Small intestine (tissue), 7 donors: Measurements from ENCODE around the gene KLHL30. TPM values are rescaled to one million over a fixed set of nuclear protein-coding genes. Genes with fewer than 3 reads are reported as not detected.

Experiments used
- DNase-seq, 2 donors: peaks; one replicate each; pipeline versions ENCODE4 v3.0.0 to v3.0.0-alpha.2; 2013
- FAIRE-seq: peaks from 2 replicates; lab custom pipeline; 2012; peaks lifted over from hg19 to GRCh38; lab: Jason Lieb, UNC
- H3K27ac ChIP-seq, 3 donors: one replicate each; pipeline ENCODE4 v1.5.1; 2013; ENCODE audit warnings: low read length in 2 of 3, mild to moderate bottlenecking in 2 of 3, control low read depth in 1 of 3, inconsistent platforms in 1 of 3, low read depth in 1 of 3, moderate library complexity in 1 of 3
- H3K27me3 ChIP-seq, 3 donors: one replicate each; pipeline ENCODE4 v1.6.1; 2013; ENCODE audit warnings: low read length in 3 of 3, inconsistent platforms in 1 of 3; ENCODE audit not compliant: control insufficient read depth in 3 of 3, insufficient read depth in 3 of 3
- H3K36me3 ChIP-seq, 3 donors: one replicate each; pipeline ENCODE4 v1.6.1; 2013; ENCODE audit warnings: low read length in 3 of 3, inconsistent platforms in 1 of 3, low read depth in 1 of 3, mild to moderate bottlenecking in 1 of 3, moderate library complexity in 1 of 3; ENCODE audit not compliant: control insufficient read depth in 3 of 3, insufficient read depth in 2 of 3
- H3K4me1 ChIP-seq, 3 donors: one replicate each; pipeline ENCODE4 v1.6.1; 2013; ENCODE audit warnings: low read length in 2 of 3, inconsistent platforms in 1 of 3, low read depth in 1 of 3, mild to moderate bottlenecking in 1 of 3, moderate library complexity in 1 of 3; ENCODE audit not compliant: control insufficient read depth in 3 of 3, insufficient read depth in 2 of 3
- H3K4me3 ChIP-seq, 3 donors: one replicate each; pipeline ENCODE4 v1.5.1; 2013; ENCODE audit warnings: low read length in 3 of 3, control low read depth in 1 of 3, inconsistent platforms in 1 of 3, low read depth in 1 of 3, mild to moderate bottlenecking in 1 of 3, moderate library complexity in 1 of 3
- H3K9me3 ChIP-seq, 2 donors: one replicate each; pipeline ENCODE4 v1.6.1; 2013; ENCODE audit warnings: low read depth in 1 of 2, low read length in 1 of 2; ENCODE audit not compliant: control insufficient read depth in 2 of 2, insufficient read depth in 1 of 2
- WGBS, 3 donors: extraction: QIAGEN DNeasy Blood & Tissue Kit; methylation state at CpG; one replicate each; pipeline ENCODE4 v1.1.7; 2013; 5-methylcytosine and 5-hydroxymethylcytosine counted together
- polyA plus RNA-seq, 4 donors: library from polyadenylated mRNA; stranded (reverse) in 3 of 4; unstranded in 1 of 4; fragments of 200-250 nt in 3 of 4; fragments of 120-200 nt in 1 of 4; gene quantifications; one replicate each; pipeline versions ENCODE4 v1.2.1 to v1.2.3, GENCODE V29; 2013
- donor health status: healthy with polysubstance abuse.
- donor health status: control.
- donor health status: control.
- donor health status: Bipolar disorder and iron deficiency.
- donor health status: healthy.

The KLHL30 gene
- polyA plus RNA-seq, 4 donors: 0.07 to 0.39 TPM; not detected in 2

GRCh38 chr2:238106339-238106697, 32.1 kb upstream of the KLHL30 start:
- 59 to 81% (median 79%) methylated on average over 8 to 13 of the region's 13 CpGs for WGBS, 3 donors
- no peak overlapping the region for H3K27ac ChIP-seq
- H3K4me1 ChIP-seq: no peaks in the 10 kb centered on the region
- H3K36me3 ChIP-seq: no peaks in the 10 kb centered on the region
- FAIRE-seq: no peak
- DNase-seq: no peak
- H3K27me3 ChIP-seq: no peaks in the 10 kb centered on the region
- peaks cover 0 to 5% of the 10 kb centered on the region in 2 donors for H3K9me3 ChIP-seq
- H3K4me3 ChIP-seq: no peak overlapping the region

- WGBS, 3 donors: 64 to 75% (median 68%) methylated on average over 28 of the region's 28 CpGs
- peaks cover 0 to 6% of the 10 kb centered on the region in 2 donors for H3K9me3 ChIP-seq
- H3K4me3 ChIP-seq: no peak overlapping the region
- no peaks in the 10 kb centered on the region for H3K4me1 ChIP-seq
- H3K27ac ChIP-seq: no peak overlapping the region
- FAIRE-seq (no peak), DNase-seq (no peak)
- no peaks in the 10 kb centered on the region for H3K36me3 ChIP-seq
- no peaks in the 10 kb centered on the region for H3K27me3 ChIP-seq
Observed at GRCh38 chr2:238106698-238107524, 31.6 kb upstream of the KLHL30 start.

DNA sequence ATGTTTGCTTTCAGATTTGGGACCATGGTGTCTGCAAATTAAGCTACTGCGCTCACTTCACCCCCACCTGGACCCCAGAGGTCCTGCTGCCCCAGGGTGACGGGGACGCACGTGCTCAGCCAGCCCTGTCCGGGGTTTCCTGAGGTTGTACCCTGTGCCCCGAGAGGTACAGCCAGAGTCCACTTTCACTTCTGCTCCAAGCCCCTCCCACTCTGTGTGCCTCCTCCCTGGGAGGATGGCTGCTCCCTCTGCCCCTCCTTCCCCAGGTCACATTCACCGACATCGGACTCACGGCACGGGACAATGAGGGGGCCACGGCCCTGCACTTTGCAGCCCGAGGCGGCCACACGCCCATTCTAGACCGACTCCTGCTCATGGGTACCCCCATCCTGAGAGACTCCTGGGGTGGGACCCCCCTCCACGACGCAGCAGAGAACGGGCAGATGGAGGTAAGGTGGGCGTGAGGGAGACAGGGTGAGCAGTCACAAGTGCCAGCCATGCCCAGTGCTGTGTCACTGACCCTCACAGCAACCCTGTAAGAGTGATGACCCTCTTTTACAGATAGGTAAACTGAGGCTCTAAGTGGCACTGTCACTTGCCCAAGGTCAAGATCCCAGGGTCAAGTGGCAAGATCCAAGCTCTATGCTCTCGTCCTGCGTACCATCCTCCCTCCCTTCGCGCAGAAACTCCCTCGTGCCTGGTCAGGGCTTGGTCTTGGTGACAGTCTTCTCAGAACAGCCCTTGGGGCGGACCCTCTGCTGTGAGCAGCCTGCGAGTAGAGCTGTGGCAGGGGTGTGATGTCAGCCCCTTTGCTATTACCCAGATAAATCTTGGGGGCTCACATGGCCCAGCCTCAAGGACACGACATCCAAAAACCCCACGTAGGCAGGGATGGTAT, 30.7 kb upstream of the KLHL30 start:
- DNase-seq (peak; percentile 59 to 92), FAIRE-seq (no peak)
- H3K27ac ChIP-seq: no peak overlapping the region

GRCh38 chr2:238108423-238109183, 29.9 kb upstream of the KLHL30 start:
- 49 to 58% (median 50%) methylated on average over 19 of the region's 19 CpGs for WGBS, 3 donors
- FAIRE-seq: no peak

More for the DNA sequence above, 30.7 kb upstream of the KLHL30 start:
- no peaks in the 10 kb centered on the region for H3K4me1 ChIP-seq
- H3K9me3 ChIP-seq: peaks cover 0 to 6% of the 10 kb centered on the region in 2 donors
- H3K36me3 ChIP-seq: no peaks in the 10 kb centered on the region
- 43 to 70% (median 60%) methylated on average over 28 of the region's 28 CpGs for WGBS, 3 donors
- H3K27me3 ChIP-seq: no peaks in the 10 kb centered on the region
- H3K4me3 ChIP-seq: peak overlapping the region in 1 of 3 donors; percentile 24

GRCh38 chr2:238113611-238114010, 24.9 kb upstream of the KLHL30 start:
- DNase-seq (no peak), FAIRE-seq (no peak)
- no peak overlapping the region for H3K4me3 ChIP-seq
- no peaks in the 10 kb centered on the region for H3K4me1 ChIP-seq
- no peaks in the 10 kb centered on the region for H3K36me3 ChIP-seq
- peaks cover 0 to 6% of the 10 kb centered on the region in 2 donors for H3K9me3 ChIP-seq
- no peak overlapping the region for H3K27ac ChIP-seq
- peaks cover 0 to under 1% (median 0%) of the 10 kb centered on the region in 3 donors for H3K27me3 ChIP-seq
- WGBS, 3 donors: 92 to 94% (median 93%) methylated on average over 13 of the region's 13 CpGs

More at GRCh38 chr2:238108423-238109183, 29.9 kb upstream of the KLHL30 start:
- DNase-seq: no peak
- Histone ChIP-seq H3K27me3 (no peaks in the 10 kb centered on the region), H3K27ac (no peak overlapping the region), H3K9me3 (peaks cover 0 to 6% of the 10 kb centered on the region in 2 donors), H3K4me3 (no peak overlapping the region), H3K36me3 (no peaks in the 10 kb centered on the region), H3K4me1 (no peaks in the 10 kb centered on the region)

DNA sequence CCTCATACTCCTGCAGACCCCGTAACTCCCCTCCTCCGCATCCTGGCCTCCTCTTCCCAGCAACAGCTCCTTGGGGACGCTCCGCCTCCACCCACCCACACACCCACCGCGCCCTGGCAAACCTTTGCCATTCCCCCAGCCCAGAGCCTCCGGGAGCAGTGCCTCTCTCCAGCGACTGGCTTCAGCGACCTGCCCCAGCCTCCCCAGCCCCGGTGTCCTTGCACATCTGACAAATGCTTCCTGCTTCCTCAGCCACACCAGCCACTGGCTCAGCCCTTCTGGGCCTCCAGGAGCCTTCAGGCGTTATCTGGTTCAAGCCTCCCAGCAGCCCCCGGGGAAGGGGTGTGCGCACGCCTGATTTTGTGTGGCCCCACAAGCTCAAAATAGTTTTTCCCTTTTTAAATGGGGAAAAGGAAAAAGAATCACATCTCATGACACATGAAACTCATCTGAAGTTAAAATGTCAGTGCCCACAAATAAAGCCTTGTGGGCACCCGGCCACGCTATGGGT, 24.1 kb upstream of the KLHL30 start:
- WGBS, 3 donors: 77 to 87% (median 85%) methylated on average over 16 of the region's 16 CpGs
- FAIRE-seq (no peak), DNase-seq (no peak)
- H3K4me1 ChIP-seq: no peaks in the 10 kb centered on the region
- H3K9me3 ChIP-seq: peaks cover 0 to 6% of the 10 kb centered on the region in 2 donors
- H3K36me3 ChIP-seq: no peaks in the 10 kb centered on the region
- no peak overlapping the region for H3K27ac ChIP-seq
- peaks cover 0 to 2% (median 0%) of the 10 kb centered on the region in 3 donors for H3K27me3 ChIP-seq
- no peak overlapping the region for H3K4me3 ChIP-seq

DNA sequence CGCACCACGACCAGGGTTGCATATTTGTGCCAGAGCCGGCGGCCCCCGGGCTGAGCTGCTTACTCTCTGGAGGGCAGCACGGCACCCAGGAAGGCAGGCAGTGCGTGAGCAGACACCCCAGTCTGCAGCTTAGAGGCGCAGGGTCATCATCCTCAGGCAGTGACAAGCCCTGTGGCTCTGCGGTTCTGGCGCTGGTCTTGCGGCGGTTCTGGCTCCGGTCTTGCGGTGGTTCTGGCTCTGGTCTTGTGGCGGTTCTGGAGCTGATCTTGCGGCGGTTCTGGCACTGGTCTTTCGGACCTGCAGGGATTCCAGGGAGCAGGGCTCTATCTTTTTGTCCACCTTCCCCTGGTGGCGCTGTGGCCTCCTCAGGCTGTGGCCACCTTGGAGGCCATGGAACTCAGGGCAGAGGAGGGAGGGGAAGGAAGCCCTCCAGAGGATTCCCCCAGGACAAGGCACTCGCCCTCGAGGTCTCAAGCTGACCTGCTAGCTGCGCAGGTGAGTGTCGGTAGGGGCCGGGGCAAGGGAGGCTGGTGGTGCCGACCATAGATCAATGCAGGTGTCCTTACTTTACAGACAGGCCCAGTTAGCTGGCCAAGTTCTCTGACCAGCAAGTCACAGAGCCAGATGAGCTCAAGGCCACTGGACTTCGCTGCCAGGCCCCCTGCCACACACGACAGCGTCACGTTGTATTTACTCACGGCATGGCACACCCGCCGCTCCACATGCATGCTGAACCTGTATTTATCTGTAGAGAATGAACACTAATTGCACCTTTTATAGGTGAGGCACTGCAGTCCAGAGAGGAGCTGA, 23.4 kb upstream of the KLHL30 start:
- 85 to 90% (median 87%) methylated on average over 31 to 32 of the region's 32 CpGs for WGBS, 3 donors
- Histone ChIP-seq H3K4me3 (no peak overlapping the region), H3K27me3 (peaks cover 0 to 2% (median 0%) of the 10 kb centered on the region in 3 donors), H3K36me3 (no peaks in the 10 kb centered on the region), H3K27ac (no peak overlapping the region), H3K9me3 (peaks cover 0 to 6% of the 10 kb centered on the region in 2 donors), H3K4me1 (no peaks in the 10 kb centered on the region)
- DNase-seq: no peak
- FAIRE-seq: no peak
